Activated CD8-positive, alpha-beta T cell treated with anti-CD3 and anti-CD28 coated beads for 36 hours (primary cell): ENCODE results near the gene TRAPPC12. TPM values are rescaled to one million over a fixed set of nuclear protein-coding genes. Genes with fewer than 3 reads are reported as not detected.
"Not testable (repeated sequence)": the region's sequence is repeated elsewhere in the genome, so short reads cannot be mapped to it uniquely, and the experiment has no call there.

ENCODE experiments used
- ATAC-seq: fragments of 200-7000 bp; cut with Tn5 transposase; one replicate; pipeline ENCODE4 v1.10.0; 2021; ENCODE audit warnings: mild to moderate bottlenecking, moderate library complexity
- CTCF ChIA-PET: fragments of 350-600 bp; sonication (Branson Sonifier 250); formaldehyde crosslinking; loops from one replicate; lab custom pipeline; 2021; ENCODE audit warnings: antibody characterized with exemption; lab: Charles Lee
- POLR2A ChIA-PET: fragments of 350-600 bp; sonication (Branson Sonifier 250); formaldehyde crosslinking; loops from one replicate; lab custom pipeline; 2021; ENCODE audit warnings: antibody characterized with exemption; lab: Charles Lee
- DNase-seq: peaks from one replicate; pipeline ENCODE4 v3.0.0-alpha.2; 2020
- H3K27ac Mint-ChIP-seq: one replicate; pipeline ENCODE4 v1.8.0; 2021; ENCODE audit warnings: mild to moderate bottlenecking, mixed read lengths
- H3K27me3 Mint-ChIP-seq: one replicate; pipeline ENCODE4 v1.8.0; 2021; ENCODE audit warnings: mixed read lengths
- H3K36me3 Mint-ChIP-seq: one replicate; pipeline ENCODE4 v1.8.0; 2021; ENCODE audit warnings: low read depth, mixed read lengths
- H3K4me1 Mint-ChIP-seq: one replicate; pipeline ENCODE4 v1.8.0; 2021; ENCODE audit warnings: low read depth, mixed read lengths
- H3K4me3 Mint-ChIP-seq: one replicate; pipeline ENCODE4 v1.8.0; 2021; ENCODE audit warnings: mild to moderate bottlenecking, moderate library complexity, mixed read lengths
- H3K9me3 Mint-ChIP-seq: one replicate; pipeline ENCODE4 v1.8.0; 2021; ENCODE audit warnings: mixed read lengths
- CTCF ChIP-seq: fragments of 200-600 bp; IDR thresholded peaks from one replicate; pipeline ENCODE4 v1.8.0; 2022; ENCODE audit warnings: antibody characterized with exemption, mild to moderate bottlenecking
- intact Hi-C: fragments of 100-400 bp; cut with micrococcal nuclease; formaldehyde crosslinking; loops from one replicate; pipeline ENCODE4 v1.10.0; 2022
- total RNA-seq, 2 experiments: library from RNA; stranded (reverse); gene quantifications; one replicate each; pipeline ENCODE4 v1.2.3, GENCODE V29; 2021

The TRAPPC12 gene
- total RNA-seq, 2 experiments from 2014 or later, result 52.9 to 65.3 TPM

GRCh38 chr2:3513026-3513810, 133.7 kb downstream of the TRAPPC12 start:
- CTCF ChIA-PET, result no interaction called here
- Mint-ChIP-seq H3K36me3 (peaks cover 54% of the 10 kb centered on the region), H3K9me3 (peaks cover 12% of the 10 kb centered on the region), H3K27ac (no peak overlapping the region), H3K27me3 (no peaks in the 10 kb centered on the region), H3K4me3 (no peak overlapping the region), H3K4me1 (peaks cover 4% of the 10 kb centered on the region)
- intact Hi-C loops, result no loop called here
- no peak for DNase-seq
- POLR2A ChIA-PET, result interaction anchor here (0.8 kb wide), 1 partner anchor 135 kb away, joined by 3 read pairs; the partner anchor contains the start of gene EIPR1
- no peak for TF ChIP-seq CTCF
- no peak for ATAC-seq

DNA sequence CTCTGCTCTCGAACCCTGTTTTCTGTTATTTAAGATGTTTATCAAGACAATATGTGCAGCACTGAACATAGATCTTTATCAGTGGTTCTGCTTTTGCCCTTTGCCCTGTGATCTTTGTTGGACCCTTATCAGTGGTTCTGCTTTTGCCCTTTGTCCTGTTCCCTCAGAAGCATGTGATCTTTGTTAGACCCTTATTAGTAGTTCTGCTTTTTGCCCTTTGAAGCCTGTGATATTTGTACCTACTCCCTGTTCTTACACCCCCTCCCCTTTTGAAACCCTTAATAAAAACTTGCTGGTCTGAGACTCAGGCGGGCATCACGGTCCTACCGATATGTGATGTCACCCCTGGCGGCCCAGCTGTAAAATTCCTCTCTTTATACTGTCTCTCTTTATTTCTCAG, 135.9 kb downstream of the TRAPPC12 start:
- intact Hi-C loops, H3K27ac Mint-ChIP-seq: not testable (repeated sequence)

DNA sequence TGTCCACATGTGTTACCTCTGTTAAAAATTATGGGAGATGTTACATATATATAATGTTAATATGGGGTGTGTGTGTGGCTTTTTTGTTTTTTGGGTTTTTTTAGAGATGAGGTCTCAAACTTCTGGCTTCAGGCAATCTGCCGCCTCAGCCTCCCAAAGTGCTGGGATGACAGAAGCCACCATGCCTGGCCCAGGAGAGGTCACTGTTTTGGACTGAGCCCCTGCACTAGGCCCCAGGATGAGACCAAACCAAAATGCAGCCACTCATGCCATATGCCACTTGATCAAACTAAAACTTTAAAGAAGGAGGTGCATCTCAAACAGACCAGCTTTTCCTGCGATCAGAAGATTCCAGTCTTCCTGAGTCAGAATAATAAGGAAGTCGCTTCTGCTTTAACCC, 137.3 kb downstream of the TRAPPC12 start:
- Mint-ChIP-seq H3K36me3 (peaks cover 36% of the 10 kb centered on the region), H3K4me1 (peaks cover 25% of the 10 kb centered on the region), H3K9me3 (peaks cover 7% of the 10 kb centered on the region), H3K4me3 (no peak overlapping the region), H3K27me3 (no peaks in the 10 kb centered on the region), H3K27ac (no peak overlapping the region)
- ChIA-PET POLR2A (interaction anchor here (0.9 kb wide), 1 partner anchor 41 kb away, joined by 4 read pairs; the partner anchor contains the start of gene RNASEH1), CTCF (interaction anchor here (0.9 kb wide), 1 partner anchor 138 kb away, joined by 3 read pairs; no protein-coding TSS in a partner anchor)
- ATAC-seq (no peak), DNase-seq (no peak)
- TF ChIP-seq CTCF, result no peak
- intact Hi-C loops, result no loop called here

More for the DNA sequence above, 135.9 kb downstream of the TRAPPC12 start:
- POLR2A ChIA-PET, DNase-seq, ATAC-seq, H3K4me3 Mint-ChIP-seq, CTCF ChIA-PET, H3K27me3 Mint-ChIP-seq, H3K9me3 Mint-ChIP-seq: not testable (repeated sequence)
- Mint-ChIP-seq H3K36me3 (peaks cover 43% of the 10 kb centered on the region), H3K4me1 (peaks cover 12% of the 10 kb centered on the region)

GRCh38 chr2:3517948-3518495, 138.5 kb downstream of the TRAPPC12 start:
- Mint-ChIP-seq H3K9me3 (peaks cover 7% of the 10 kb centered on the region), H3K4me3 (peak overlapping the region; percentile 89), H3K4me1 (peaks cover 26% of the 10 kb centered on the region), H3K27me3 (no peaks in the 10 kb centered on the region), H3K36me3 (peaks cover 29% of the 10 kb centered on the region), H3K27ac (peak overlapping the region; percentile 87)
- no peak for DNase-seq
- ATAC-seq, result no peak
- ChIA-PET CTCF (interaction anchor here (0.9 kb wide), 1 partner anchor 137 kb away, joined by 3 read pairs; no protein-coding TSS in a partner anchor), POLR2A (interaction anchor here (0.8 to 1.2 kb wide), 3 partner anchors 14 to 61 kb away, joined by 3 read pairs; no protein-coding TSS in a partner anchor)
- intact Hi-C loops, result no loop called here
- no peak for TF ChIP-seq CTCF

DNA sequence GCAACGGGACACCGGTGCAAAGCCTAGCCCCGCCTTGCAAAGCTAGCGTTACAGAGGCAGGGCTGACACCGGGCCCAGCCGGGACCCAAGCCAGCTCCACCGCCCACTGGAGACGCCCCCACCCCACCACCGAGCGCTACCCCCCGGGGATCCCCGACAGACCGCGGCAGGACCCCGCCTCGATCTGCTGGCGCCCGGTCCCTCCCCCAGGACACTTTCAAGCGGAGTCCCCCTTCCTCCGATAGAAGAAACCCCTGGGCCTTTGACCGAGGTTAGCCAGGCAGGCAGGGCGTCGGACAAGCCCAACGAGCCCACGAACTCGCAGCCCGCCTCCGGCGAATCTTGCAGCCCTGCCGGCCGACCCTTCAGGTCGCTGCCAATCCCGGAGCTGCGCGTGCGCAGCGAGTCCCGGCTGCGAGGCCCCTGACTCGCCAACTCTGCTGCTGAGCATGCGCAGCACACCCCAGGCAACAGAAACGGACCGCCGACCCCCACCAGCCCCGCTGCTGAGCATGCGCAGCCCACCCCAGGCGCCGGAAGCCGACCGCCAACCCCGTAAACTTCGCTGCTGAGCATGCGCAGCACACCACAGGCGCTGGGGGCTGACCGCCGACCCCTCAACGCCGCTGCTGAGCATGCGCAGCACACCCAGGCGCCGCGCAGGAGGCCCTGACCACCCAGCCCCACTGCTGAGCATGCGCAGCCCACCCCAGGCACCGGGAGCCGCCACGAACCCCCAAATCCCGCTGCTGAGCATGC, 139.2 kb downstream of the TRAPPC12 start:
- H3K9me3 Mint-ChIP-seq, result peaks cover 7% of the 10 kb centered on the region
- peaks cover 24% of the 10 kb centered on the region for H3K36me3 Mint-ChIP-seq
- H3K4me1 Mint-ChIP-seq, result peaks cover 26% of the 10 kb centered on the region
- ChIA-PET POLR2A (interaction anchor here (0.8 to 1.2 kb wide), 4 partner anchors 14 to 61 kb away, joined by 3 read pairs; no protein-coding TSS in a partner anchor), CTCF (no interaction called here)
- peak overlapping the region; percentile 87 for H3K27ac Mint-ChIP-seq
- H3K27me3 Mint-ChIP-seq, result no peaks in the 10 kb centered on the region
- DNase-seq (peak; percentile 97), ATAC-seq (peak; percentile 88)
- intact Hi-C loops, result no loop called here
- H3K4me3 Mint-ChIP-seq, result peak overlapping the region; percentile 89
- TF ChIP-seq CTCF, result no peak
